GM18511 (cell line): ENCODE results near the gene ODAD4.

ENCODE experiments used
- ATAC-seq: cut with Tn5 transposase; IDR thresholded peaks from one replicate; pipeline ENCODE4 v1.9.1; 2021; ENCODE audit warnings: mild to moderate bottlenecking, moderate library complexity; ENCODE audit not compliant: unreplicated experiment

ODAD4 gene

DNA sequence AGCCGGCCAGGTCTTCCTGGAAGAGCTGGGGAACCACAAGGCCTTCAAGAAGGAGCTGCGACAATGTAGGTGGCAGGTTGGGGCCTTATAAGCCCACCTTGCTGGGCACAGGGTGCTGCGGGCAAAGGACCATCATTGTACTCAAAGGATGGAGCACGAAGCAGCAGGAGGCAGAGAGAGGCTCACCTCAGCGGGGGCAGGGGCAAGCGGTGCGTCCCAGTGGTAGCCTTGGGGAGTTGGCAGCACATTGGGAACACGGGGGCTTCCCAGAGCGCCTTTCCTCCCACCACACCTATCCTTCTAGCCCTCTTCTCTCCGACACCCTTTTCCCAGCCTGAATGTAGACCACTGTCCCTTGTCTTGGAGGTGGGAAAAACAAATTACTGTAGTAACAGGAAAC, 38.3 kb downstream of the ODAD4 start:
- ATAC-seq, result no peak

GRCh38 chr17:41970901-41971331, 40.5 kb downstream of the ODAD4 start:
- ATAC-seq, result no peak

GRCh38 chr17:41971721-41972523, 41.5 kb downstream of the ODAD4 start:
- no peak for ATAC-seq

- ATAC-seq, result peak; percentile 77
Observed at GRCh38 chr17:41972571-41973407, 42.4 kb downstream of the ODAD4 start.

DNA sequence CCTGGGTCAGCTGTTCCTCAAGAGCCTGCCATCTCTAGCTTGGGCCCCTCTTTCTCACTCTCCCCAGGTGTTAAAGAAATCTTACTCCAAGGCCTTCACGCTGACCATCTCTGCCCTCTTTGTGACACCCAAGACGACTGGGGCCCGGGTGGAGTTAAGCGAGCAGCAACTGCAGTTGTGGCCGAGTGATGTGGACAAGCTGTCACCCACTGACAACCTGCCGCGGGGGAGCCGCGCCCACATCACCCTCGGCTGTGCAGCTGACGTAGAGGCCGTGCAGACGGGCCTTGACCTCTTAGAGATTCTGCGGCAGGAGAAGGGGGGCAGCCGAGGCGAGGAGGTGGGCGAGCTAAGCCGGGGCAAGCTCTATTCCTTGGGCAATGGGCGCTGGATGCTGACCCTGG, 43.0 kb downstream of the ODAD4 start:
- no peak for ATAC-seq

GRCh38 chr17:41974031-41974430, 43.6 kb downstream of the ODAD4 start:
- ATAC-seq, result no peak

DNA sequence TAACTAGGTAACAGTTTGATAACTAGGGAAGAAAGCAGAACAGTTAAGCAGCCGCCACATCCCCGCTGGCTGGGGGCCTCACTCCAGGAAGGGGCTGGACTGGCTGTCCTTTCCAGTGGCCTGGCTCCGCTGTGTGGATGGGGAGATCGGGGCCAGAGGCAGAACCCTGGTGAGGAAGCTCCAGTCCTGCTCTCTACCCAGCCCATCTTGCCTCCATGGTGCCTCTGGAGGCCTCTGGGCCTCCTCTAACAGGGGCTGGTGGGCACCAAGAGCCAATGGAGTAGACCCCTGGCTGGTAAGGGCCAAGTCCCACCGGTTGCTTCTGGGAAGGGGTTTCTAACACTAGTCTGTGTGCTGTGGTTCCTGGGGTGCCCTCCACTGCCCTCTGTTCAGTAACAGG, 44.2 kb downstream of the ODAD4 start:
- ATAC-seq, result no peak

GRCh38 chr17:41975099-41976083, 45.0 kb downstream of the ODAD4 start:
- ATAC-seq, result no peak

GRCh38 chr17:41976142-41976768, 45.8 kb downstream of the ODAD4 start:
- peak; percentile 59 for ATAC-seq

- no peak for ATAC-seq
Observed at GRCh38 chr17:41977991-41978390, 47.6 kb downstream of the ODAD4 start.

GRCh38 chr17:41982026-41982760, 51.8 kb downstream of the ODAD4 start:
- no peak for ATAC-seq

GRCh38 chr17:41984454-41984853, 54.0 kb downstream of the ODAD4 start:
- ATAC-seq, result no peak

DNA sequence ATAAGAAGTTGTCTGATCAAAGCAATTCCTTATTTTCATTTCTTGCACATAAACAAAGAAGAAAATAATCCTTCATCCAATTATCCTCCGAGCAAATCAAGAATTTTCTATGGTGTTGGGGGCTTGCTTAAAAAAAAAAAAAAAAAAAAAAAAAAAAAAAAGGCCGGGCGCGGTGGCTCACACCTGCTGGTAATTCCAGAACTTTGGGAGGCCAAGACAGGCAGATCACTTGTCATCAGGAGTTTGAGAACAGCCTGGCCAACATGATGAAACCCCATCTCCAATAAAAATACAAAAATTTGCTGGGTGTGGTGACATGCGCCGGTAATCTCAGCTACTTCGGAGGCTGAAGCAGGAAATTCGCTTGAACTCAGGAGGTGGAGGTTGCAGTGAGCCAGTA, 55.5 kb downstream of the ODAD4 start:
- ATAC-seq, result no peak

DNA sequence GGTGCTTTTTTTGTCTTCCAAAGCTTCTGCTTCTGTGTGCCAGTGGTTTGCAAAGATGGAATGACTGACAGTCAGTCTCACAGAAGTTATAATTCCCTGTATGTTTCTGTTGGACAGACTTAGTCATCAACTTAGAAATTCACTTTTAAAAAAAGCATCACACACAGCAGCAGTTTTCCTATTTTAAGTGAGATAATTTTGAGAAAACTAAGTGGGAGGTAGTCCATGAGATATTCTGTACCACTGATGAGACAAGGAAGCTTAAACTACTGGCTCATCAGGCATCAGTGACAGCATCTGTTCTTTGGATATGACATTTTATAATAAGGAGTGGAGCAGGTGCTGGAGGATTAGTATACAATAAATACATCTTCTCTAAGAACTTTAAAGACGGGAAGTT, 56.2 kb downstream of the ODAD4 start:
- ATAC-seq, result no peak

DNA sequence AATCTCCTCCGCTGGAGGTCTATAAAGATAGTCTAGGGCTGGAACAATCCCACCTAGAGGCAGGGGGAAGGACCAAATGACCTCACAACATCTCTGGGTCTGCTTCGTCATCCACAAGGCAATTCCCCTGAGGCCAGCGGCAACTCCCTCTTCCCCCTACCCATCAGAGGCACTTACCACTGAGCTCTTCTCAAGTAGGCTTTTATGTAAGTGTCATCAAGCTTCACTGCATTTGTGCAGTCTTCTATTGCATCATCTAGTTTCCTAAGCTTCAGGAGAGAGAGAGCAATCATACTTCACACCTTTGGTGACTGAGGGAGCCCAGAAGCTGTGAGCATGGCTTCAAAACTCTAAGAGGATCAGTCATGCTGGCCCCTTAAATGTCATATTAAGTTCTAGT, 57.2 kb downstream of the ODAD4 start:
- no peak for ATAC-seq

- ATAC-seq, result no peak
Observed at GRCh38 chr17:41988418-41988817, 58.0 kb downstream of the ODAD4 start.

- ATAC-seq, result no peak
Observed at GRCh38 chr17:41989702-41990419, 59.4 kb downstream of the ODAD4 start.

DNA sequence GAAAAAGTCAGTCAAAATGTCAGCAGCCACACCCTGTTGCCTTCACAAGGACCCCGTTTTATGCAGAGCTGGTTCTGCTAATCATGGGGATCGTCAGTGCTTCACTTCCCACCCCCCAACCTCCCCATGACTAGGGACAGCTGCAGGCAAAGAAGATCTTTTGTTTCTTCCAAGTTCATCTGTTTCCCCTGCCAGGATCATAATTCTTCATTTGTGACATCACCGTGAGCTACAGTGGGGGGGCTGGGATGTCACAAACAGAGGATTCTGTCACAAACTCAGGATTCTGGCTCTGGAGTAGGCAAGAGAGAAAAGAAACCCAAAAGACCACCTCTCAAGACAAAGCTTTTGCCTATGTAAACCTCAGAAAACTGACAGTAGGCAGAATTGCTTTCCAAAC, 62.2 kb downstream of the ODAD4 start:
- no peak for ATAC-seq

DNA sequence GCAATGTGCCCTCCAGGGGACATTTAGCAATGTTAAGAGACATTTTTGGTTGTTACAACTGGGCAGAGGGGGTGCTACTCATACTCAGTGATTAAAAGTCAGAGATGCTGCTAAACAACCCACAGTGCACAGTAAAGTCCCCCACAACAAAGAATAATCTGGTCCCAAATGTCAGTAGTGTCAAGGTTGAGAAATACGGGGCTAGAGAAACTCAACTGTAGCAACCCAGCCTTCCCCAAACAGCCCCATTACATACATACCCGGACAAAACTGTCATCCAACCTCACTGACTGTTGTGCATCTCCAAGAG, 66.4 kb downstream of the ODAD4 start:
- no peak for ATAC-seq
